GM13976 (cell line): Measurements from ENCODE around the gene MSANTD4.

Source experiments
- DNase-seq: peaks from one replicate; pipeline ENCODE4 v3.0.0; 2012; ENCODE audit warnings: low spot score
- CTCF ChIP-seq: IDR thresholded peaks from 2 replicates; pipeline ENCODE4 v1.5.1; 2012; ENCODE audit warnings: borderline replicate concordance, mild to moderate bottlenecking; ENCODE audit not compliant: insufficient read depth; ENCODE audit errors: extremely low read depth, missing control alignments, control extremely low read depth
- in situ Hi-C: fragments of 300-500 bp; cut with MboI; formaldehyde crosslinking; loops from one replicate; pipeline ENCODE4 v1.12.0; 2022; ENCODE audit warnings: low sequenced_read_pairs, mixed read lengths, inconsistent platforms; ENCODE audit not compliant: unreplicated experiment

The MSANTD4 gene

GRCh38 chr11:105986554-105986953, 35.5 kb downstream of the MSANTD4 start:
- DNase-seq = no peak
- TF ChIP-seq CTCF = no peak
- in situ Hi-C loops = no loop called here

GRCh38 chr11:105979997-105980703, 41.9 kb downstream of the MSANTD4 start:
- no peak for DNase-seq
- in situ Hi-C loops = no loop called here
- no peak for TF ChIP-seq CTCF

GRCh38 chr11:105975128-105975527, 46.9 kb downstream of the MSANTD4 start:
- DNase-seq = no peak
- TF ChIP-seq CTCF = no peak
- in situ Hi-C loops = no loop called here

- DNase-seq = no peak
- in situ Hi-C loops = no loop called here
- TF ChIP-seq CTCF = no peak
Observed at GRCh38 chr11:105969756-105970155, 52.3 kb downstream of the MSANTD4 start.

- no peak for DNase-seq
- TF ChIP-seq CTCF = no peak
- in situ Hi-C loops = no loop called here
Observed at GRCh38 chr11:105968021-105968697, 53.9 kb downstream of the MSANTD4 start.

GRCh38 chr11:105960252-105961245, 61.5 kb downstream of the MSANTD4 start:
- in situ Hi-C loops = no loop called here
- no peak for TF ChIP-seq CTCF
- DNase-seq = no peak
